ENCODE data around the gene RPLP2.
A peak's percentile ranks its signal among the peaks of the same experiment; 100 is the strongest.

The RPLP2 gene

DNA sequence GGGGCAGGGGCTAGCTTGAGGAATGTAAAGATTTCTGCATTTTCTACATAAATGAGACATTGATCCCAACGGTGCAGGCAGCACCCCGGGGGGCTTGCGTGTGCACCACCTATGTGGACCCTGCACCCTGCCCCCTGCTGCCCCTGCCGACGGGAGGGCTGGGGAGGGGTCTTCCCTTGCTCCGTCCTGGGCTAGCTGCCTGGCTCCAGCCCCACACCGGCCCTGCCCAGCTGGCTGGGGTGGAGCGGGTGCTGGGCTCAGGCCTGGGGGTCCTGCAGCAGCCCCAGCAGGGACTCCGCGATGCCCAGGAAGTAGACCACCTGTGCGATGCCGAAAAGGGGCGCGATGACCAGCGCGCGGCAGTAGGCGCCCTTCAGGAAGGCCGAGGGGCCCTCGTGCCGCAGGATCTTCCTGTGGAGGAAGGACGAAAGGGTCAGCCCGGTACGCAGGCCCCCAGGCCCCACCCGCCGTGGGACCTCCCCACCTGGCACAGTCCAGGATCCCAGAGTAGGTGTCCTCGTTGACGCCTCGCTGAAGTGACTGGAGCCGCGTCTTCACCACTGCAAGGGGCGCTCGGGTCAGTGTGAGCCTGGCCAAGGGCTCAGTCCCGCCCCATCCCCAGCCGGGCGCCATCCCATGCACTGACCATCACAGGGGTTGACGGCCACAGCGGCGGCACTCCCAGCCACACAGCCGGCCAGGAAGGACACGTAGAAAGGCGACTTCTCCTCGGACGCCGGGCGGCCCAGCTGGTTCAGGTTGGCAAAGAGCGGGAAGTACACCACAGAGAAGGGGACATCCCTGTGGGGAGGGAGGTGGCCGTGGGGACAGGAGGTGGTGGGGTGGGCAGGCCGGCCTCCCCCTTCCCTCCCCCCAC is 17.9 kb upstream of the RPLP2 start:
- DNase-seq (ENCODE audit: low read depth) = no peak

DNA sequence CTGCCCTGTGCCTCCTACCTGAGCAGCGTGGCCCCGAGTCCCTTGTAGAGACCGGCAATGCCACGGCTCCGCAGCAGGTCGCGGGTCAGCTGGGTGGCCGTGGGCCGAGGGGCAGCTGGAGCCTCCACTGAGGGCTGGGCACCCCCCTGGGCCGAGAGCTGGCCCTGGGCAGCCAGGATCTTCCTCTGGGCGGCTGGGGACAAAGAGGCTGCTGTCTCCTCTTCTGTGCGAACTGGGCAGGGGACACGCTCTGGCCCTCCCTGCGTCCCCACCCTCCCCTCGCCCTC is 17.3 kb upstream of the RPLP2 start:
- DNase-seq (ENCODE audit: low read depth) = no peak

GRCh38 chr11:792873-793272 is 16.9 kb upstream of the RPLP2 start:
- DNase-seq (ENCODE audit: low read depth) = no peak

DNA sequence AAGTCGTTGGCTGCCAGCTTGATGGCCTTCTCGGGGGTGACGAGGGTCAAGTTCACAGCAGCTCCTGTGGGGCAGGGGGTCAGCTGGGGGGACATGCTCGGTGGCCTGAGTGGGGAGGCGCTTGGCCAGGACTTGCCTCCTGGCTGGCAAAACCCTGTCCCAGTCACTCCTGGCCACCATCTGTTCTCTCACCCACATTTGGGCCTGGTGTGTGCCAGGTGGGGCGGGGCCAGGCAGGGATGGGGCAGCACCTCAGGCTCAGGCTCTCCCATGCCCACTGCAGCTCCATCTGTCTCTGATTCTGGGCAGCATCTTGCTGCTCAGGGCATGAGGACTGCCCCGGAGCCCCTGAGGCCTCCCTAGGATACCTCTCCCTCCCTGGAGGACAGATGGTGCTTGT is 16.2 kb upstream of the RPLP2 start:
- DNase-seq (ENCODE audit: low read depth) = no peak

DNA sequence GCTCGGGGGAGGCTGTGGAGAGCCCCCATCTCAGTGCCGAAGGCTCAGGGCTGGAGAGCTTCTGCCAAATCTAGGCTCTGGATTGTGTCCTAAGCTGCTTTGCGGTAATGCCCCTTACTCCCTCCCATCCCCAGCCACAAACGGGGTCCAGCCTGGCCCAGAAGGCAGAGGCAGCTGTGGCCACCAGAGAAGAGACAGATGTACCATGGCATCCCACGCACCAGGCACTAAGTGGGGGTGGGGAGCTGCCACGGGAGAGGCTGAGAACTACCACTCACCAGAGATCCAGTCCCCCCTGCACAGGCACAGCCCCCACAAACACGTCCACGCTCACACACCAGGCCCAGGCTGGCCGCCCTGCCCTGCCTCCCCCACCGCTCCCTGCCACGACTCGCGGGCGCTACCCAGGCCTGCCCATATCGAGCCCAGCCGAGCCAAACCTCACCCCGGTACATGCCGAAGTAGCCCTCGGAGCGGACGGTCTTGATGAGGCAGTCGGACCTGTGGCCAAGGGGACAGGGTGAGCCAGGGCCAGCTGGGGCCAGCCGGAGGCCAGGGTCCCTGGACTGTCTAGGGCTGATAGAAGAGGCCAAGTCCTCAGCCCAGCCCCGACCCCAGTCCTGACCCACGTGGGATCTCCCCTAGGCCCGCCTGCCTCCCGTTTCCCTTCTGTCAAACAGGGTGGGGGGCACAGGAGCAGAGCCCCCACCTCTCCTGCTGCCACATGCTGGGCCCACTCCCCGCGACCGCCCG is 15.6 kb upstream of the RPLP2 start:
- no peak for DNase-seq (ENCODE audit: low read depth)

DNA sequence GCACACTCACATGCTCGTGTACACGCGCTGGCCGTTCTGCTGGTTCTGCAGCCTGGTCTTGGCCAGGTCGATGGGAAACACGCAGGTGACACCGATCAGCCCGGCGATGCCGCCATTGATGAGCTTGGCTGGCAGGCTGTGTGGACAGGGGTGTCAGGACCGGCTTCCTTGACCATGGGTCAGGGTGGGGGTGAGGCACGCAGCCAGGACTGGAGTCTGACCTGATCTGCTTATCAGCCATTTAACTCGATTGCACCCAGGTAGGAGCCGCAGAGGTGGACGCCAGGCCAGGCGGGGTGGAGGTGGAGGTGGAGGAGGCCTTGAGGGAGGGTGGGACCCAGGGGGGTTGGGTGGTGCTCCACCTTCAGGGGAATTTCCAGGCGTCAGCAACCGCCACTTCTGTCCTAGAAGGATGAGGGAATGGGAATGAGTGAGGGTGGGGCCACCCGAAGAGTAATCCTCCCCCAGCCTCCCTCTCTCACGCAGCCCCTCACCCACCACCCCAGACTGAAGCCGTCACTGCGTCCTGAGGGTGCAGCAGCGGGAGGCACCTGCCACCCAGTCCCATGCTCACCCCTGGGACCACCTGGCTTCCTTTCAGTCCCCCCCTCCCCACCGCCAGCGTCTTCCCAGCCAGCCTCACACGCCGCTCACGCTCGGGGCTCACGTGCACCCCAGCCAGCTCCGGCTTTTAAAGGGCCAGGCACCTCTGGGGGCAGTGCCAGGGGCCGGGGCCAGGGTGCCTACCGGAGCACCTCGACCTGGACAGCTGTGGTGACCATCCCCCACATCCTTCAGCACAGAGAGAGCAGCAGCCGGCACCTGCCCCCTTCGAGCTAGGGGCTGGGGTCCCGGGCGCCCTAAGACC is 14.8 kb upstream of the RPLP2 start:
- DNase-seq (ENCODE audit: low read depth) = no peak

- peak; percentile 75 for DNase-seq (ENCODE audit: low read depth)
These were observed 13.9 kb upstream of the RPLP2 start for GRCh38 chr11:795634-796564.

DNA sequence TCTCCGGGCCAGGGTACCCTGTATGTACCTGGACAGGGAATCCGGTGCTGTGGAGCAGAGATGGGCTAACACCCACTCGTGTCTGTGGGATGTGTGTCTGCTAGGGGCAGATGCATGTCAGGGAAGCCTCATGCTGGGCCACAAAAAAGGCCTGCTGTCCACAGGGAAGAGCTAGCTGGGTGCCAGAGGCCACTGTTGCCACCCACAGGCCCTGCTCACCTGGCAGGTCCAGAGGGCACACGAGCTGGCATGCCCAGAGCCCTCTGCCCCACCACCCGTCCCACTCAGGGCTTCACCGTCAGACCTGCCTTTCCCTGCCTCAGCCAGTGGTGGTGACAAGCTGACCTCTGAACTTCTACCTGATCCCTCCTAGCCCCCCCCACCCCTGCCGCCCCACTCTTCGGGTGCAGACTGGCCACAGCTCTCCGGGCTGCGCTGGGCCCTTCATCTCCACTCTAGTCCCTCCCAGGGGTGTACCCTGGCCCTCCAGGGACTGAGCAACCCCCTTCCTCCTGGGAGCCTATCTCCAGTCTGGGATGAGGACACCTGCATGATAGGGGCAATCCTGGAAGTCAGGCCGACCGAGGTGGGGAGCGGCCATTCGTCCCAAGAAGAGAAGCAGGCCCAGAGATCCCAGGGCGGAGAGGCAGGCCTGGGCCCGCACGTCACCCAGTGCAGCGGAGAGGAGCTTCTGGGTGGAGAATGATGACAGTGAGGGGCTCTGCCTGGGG is 13.0 kb upstream of the RPLP2 start:
- DNase-seq (ENCODE audit: low read depth) = no peak

- peak; percentile 62 for DNase-seq (ENCODE audit: low read depth)
These were observed 12.3 kb upstream of the RPLP2 start for GRCh38 chr11:797296-798092.

DNA sequence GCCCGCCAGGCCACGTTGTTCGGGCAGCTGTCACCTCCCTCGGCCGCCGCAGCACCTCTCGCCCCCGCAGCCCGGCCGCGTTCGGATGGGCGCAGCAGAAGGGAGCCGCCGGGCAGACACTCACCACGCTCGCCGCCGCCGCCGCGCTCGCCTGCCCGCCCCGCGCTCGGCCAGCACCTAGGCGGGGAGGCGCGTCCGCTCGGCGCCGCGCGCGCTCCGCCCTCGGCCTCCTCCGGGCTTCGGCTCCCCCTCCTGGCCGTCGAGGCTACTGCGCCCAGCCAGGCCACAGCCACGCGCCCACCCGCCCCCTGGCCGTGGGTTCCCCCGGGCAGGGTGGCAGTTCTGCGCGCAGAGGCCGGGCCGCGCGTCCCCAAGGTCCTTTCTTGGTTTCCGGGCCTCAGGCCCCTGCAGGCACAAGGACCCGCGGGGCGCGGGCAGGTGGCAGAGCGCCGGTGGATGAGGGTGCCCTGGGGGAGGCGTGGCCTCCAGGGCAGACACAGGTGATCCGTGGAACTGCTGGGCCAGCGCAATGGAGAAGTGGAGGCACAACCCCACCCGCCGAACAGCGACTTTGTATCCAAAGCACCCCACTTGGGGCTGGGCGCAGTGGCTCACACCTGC is 11.6 kb upstream of the RPLP2 start, which contains the start of gene SLC25A22:
Gene SLC25A22 (minus strand): TSS at position 189 of the 621 bp plus-strand sequence. CDS start 3,275 bp downstream, outside the sequence.
- DNase-seq (ENCODE audit: low read depth) = no peak

GRCh38 chr11:799641-800316 is 10.0 kb upstream of the RPLP2 start:
- DNase-seq (ENCODE audit: low read depth) = no peak

GRCh38 chr11:800473-800872 is 9.3 kb upstream of the RPLP2 start:
- DNase-seq (ENCODE audit: low read depth) = no peak

GRCh38 chr11:801097-801780 is 8.5 kb upstream of the RPLP2 start:
- DNase-seq (ENCODE audit: low read depth) = no peak

DNA sequence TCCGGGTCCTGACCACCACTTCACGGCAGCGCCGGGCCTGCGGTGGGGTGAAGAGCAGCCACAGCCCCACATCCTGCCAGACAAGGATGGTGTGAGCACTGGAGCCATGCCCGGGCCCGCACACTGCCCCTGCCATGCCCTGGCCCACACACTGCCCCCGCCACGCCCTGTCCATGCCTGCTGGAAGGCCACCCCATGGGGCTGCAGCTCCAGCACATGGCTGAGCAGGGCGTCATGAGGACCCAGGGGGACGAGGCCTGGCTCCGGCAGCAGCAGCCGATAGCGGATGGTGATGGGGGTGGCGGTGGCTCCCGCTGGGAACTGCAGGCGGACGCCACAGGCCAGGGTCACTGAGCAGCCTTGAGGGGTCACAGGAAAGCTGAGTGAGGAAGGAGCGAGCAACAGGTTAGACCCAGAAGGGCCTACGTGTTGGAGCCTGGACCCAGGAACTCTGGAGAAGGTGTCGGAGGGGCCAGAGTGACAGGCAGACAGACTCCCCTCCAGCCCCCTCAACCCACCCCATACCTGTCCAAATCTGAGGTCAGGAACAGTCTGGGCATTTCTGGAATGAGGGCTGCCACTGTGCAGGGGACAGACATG is 7.6 kb upstream of the RPLP2 start:
- DNase-seq (ENCODE audit: low read depth) = no peak

DNA sequence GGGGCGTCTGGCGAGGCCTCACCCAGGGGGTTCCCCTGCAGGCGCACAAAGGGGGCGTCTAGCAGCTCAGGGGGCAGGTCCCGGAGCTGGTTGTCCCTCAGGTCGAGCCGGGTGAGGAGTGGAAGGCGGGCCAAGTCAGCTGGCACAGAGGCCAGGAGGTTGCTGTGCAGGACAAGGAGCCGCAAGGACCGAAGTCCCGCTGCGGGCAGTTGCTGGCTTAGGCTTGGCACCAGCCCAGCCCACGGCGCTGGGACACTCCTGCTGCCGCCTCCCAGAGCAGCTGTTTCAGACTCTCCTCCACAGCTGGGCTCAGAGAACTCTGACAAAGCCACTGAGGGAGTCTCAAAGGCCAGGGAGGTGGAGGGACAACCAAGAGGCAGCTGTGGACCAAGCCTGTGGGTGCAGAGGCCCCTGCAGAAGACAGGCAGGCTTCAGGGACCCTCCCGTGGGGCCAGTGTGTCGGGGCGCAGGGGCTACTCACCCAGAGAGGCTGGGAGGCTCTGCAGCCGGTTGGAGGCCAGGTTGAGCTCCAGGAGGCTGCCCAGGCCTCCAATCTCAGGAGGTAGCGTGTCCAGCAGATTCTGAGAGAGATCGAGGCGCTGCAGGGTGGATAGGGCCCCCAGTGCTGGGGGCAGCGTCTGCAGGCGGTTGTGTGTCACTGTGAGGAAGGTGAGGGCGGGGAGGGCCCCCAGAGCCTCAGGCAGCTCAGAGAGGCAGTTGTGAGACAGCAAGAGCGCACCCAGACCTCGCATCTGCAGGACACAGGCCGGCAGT is 6.9 kb upstream of the RPLP2 start:
- DNase-seq (ENCODE audit: low read depth) = no peak

GRCh38 chr11:803467-803742 is 6.4 kb upstream of the RPLP2 start:
- DNase-seq (ENCODE audit: low read depth) = no peak
